Omental fat pad (tissue), 4 donors: ENCODE data around the gene C2CD5. TPM values are rescaled to one million over a fixed set of nuclear protein-coding genes. Genes with fewer than 3 reads are reported as not detected.
"Not testable (repeated sequence)": the region's sequence is repeated elsewhere in the genome, so short reads cannot be mapped to it uniquely, and the experiment has no call there.

ENCODE experiments used
- ATAC-seq: fragments of 150-250 bp; one replicate; pipeline ENCODE4 v1.9.1; 2016; ENCODE audit warnings: mild to moderate bottlenecking, moderate library complexity; ENCODE audit not compliant: low FRiP score
- DNase-seq: peaks from one replicate; pipeline ENCODE4 v3.0.0-alpha.2; 2019; ENCODE audit warnings: low spot score
- total RNA-seq, 4 donors: library from RNA; depleted of rRNA; stranded (reverse); fragments of >200 nt; gene quantifications; one replicate each; pipeline ENCODE4 v1.1.0, GENCODE V29; 2016
- TF ChIP-seq, protein P1 (sequence below), 3 donors: fragments of 450-650 bp; IDR thresholded peaks; one replicate each; pipeline ENCODE4 v1.5.1; 2016 to 2017; ENCODE audit warnings: antibody characterized with exemption in 3 of 3, mild to moderate bottlenecking in 3 of 3, moderate library complexity in 2 of 3

Gene C2CD5
- total RNA-seq, 4 donors from 2014 or later, result 19.0 to 56.1 (median 26.7) TPM

DNA sequence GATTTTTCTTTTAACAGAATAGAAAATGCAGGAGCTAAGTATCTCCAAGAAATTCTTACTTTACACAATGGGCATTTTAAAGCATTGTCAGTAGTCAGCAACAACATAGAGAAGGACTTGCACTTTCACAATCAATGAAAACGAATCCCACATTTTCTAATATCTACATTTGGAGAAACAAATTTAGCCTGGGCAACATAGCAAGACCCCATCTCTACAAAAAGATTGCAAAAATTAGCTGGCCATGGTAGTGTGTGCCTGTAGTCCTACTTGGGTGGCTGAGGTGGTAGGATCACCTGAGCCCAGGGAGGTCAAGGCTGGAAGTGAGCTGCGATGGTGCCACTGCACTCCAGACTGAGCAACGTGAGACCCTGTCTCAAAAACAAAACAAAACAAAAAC, 30.6 kb upstream of the C2CD5 start:
- DNase-seq (no peak), ATAC-seq (no peak)
- TF ChIP-seq, protein P1, sequence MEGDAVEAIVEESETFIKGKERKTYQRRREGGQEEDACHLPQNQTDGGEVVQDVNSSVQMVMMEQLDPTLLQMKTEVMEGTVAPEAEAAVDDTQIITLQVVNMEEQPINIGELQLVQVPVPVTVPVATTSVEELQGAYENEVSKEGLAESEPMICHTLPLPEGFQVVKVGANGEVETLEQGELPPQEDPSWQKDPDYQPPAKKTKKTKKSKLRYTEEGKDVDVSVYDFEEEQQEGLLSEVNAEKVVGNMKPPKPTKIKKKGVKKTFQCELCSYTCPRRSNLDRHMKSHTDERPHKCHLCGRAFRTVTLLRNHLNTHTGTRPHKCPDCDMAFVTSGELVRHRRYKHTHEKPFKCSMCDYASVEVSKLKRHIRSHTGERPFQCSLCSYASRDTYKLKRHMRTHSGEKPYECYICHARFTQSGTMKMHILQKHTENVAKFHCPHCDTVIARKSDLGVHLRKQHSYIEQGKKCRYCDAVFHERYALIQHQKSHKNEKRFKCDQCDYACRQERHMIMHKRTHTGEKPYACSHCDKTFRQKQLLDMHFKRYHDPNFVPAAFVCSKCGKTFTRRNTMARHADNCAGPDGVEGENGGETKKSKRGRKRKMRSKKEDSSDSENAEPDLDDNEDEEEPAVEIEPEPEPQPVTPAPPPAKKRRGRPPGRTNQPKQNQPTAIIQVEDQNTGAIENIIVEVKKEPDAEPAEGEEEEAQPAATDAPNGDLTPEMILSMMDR (IDR thresholded peaks at IDR 0.05), result no peak

GRCh38 chr12:22573181-22573580, 28.8 kb upstream of the C2CD5 start:
- ATAC-seq, result no peak
- TF ChIP-seq, protein P1 (IDR thresholded peaks at IDR 0.05), result no peak
- DNase-seq, result no peak

- DNase-seq (no peak), ATAC-seq (no peak)
- TF ChIP-seq, protein P1 (IDR thresholded peaks at IDR 0.05), result no peak
These were observed 24.9 kb upstream of the C2CD5 start for GRCh38 chr12:22569253-22569652.

GRCh38 chr12:22562036-22563028, 18.0 kb upstream of the C2CD5 start:
- TF ChIP-seq, protein P1 (IDR thresholded peaks at IDR 0.05), result no peak
- DNase-seq, result no peak

GRCh38 chr12:22554750-22555149, 10.4 kb upstream of the C2CD5 start:
- not testable (repeated sequence) for ATAC-seq, DNase-seq

More at GRCh38 chr12:22562036-22563028, 18.0 kb upstream of the C2CD5 start:
- ATAC-seq, result no peak

- no peak for DNase-seq
- ATAC-seq, result no peak
- TF ChIP-seq, protein P1 (IDR thresholded peaks at IDR 0.05), result no peak
These were observed 7.3 kb upstream of the C2CD5 start for GRCh38 chr12:22551624-22552023.

- TF ChIP-seq, protein P1 (IDR thresholded peaks at IDR 0.05), result no peak
- no peak for DNase-seq
- no peak for ATAC-seq
These were observed 913 bp upstream of the C2CD5 start for GRCh38 chr12:22545255-22545654.
